OCI-LY3 (cell line): Measurements from ENCODE around the gene CNTRL.

Source experiments
- H2AFZ ChIP-seq: fragments of 200-600, 300-600 bp; shearing (Covaris generic); 2 replicates; pipeline ENCODE4 v1.6.0; 2014; ENCODE audit warnings: antibody characterized with exemption, low read depth, low read length
- H3K27ac ChIP-seq: fragments of 200-600, 300-600 bp; sonication (generic); 2 replicates; pipeline ENCODE4 v1.5.1; 2014; ENCODE audit warnings: mild to moderate bottlenecking, low read length, moderate library complexity, mixed read lengths
- H3K27me3 ChIP-seq: fragments of 200-600, 300-600 bp; sonication (generic); 2 replicates; pipeline ENCODE4 v1.6.1; 2014; ENCODE audit warnings: low read depth, low read length, mixed read lengths
- H3K36me3 ChIP-seq: fragments of 200-600, 300-600 bp; sonication (generic); replicated peaks from 2 replicates; pipeline ENCODE3; 2014; ENCODE audit warnings: low read depth, low read length, mixed read lengths
- H3K4me1 ChIP-seq: fragments of 300-600, 200-600 bp; sonication (generic); 2 replicates; pipeline ENCODE4 v1.6.1; 2014; ENCODE audit warnings: low read length, mixed read lengths
- H3K4me2 ChIP-seq: fragments of 200-600, 300-600 bp; sonication (generic); 2 replicates; pipeline ENCODE4 v1.6.1; 2014; ENCODE audit warnings: low read length, mixed read lengths
- H3K4me3 ChIP-seq: fragments of 300-600, 200-600 bp; sonication (generic); 2 replicates; pipeline ENCODE4 v1.5.1; 2014; ENCODE audit warnings: antibody characterized with exemption, mild to moderate bottlenecking, low read length, moderate library complexity
- H3K79me2 ChIP-seq: fragments of 300-600, 200-600 bp; shearing (Covaris generic); 2 replicates; pipeline ENCODE4 v1.6.1; 2014; ENCODE audit warnings: mild to moderate bottlenecking, low read length, mixed read lengths
- H3K9ac ChIP-seq: fragments of 300-600, 200-600 bp; shearing (Covaris generic); 2 replicates; pipeline ENCODE4 v1.6.0; 2014; ENCODE audit warnings: mild to moderate bottlenecking, low read length, moderate library complexity
- H3K9me3 ChIP-seq: fragments of 200-600, 300-600 bp; shearing (Covaris generic); 2 replicates; pipeline ENCODE4 v1.6.1; 2014; ENCODE audit warnings: low read length, mixed read lengths; ENCODE audit not compliant: insufficient read depth
- H4K20me1 ChIP-seq: fragments of 200-600, 300-600 bp; sonication (generic); 2 replicates; pipeline ENCODE4 v1.6.1; 2016; ENCODE audit warnings: low read length, mixed read lengths; ENCODE audit not compliant: insufficient read depth
- EZH2phosphoT487 ChIP-seq: fragments of 200-600 bp; shearing (Covaris generic); IDR thresholded peaks from 2 replicates; pipeline ENCODE4 v1.6.1; 2018; ENCODE audit warnings: antibody characterized with exemption, mixed run types, low read depth
- TF ChIP-seq, protein P1 (sequence below): fragments of 200-600, 300-600 bp; sonication (generic); IDR thresholded peaks from 2 replicates; pipeline ENCODE4 v1.5.1; 2014; ENCODE audit warnings: antibody characterized with exemption, low read length, low read depth

The CNTRL gene

DNA sequence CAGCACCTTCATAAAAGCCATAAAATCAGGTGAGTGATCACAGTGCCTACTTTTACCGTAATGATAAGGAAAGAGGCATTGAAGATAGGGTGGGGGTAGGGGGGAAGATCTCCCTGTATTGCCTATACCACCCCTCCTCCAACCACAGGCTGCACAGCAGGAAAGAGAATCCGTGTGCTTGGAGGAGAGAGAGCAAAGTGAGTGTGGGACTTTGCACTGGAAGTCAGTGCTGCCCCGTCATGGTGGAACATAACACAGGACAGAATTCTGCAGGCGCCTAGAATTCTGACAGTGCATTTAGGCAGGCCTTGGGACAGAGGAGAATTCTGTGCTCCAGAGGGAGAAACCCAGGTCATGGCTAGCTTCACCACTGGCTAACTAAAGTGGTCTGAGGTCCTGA is 21.2 kb upstream of the CNTRL start:
- Histone ChIP-seq H3K4me1 (no peaks in the 10 kb centered on the region), H3K27ac (no peak overlapping the region), H3K9me3 (no peaks in the 10 kb centered on the region), H3K27me3 (no peaks in the 10 kb centered on the region), H3K4me3 (no peak overlapping the region), H3K36me3 (no peaks in the 10 kb centered on the region), H3K79me2 (no peaks in the 10 kb centered on the region), H3K9ac (no peak overlapping the region), H3K4me2 (no peak overlapping the region), H2AFZ (no peak overlapping the region), H4K20me1 (no peaks in the 10 kb centered on the region)
- TF ChIP-seq, protein P1, sequence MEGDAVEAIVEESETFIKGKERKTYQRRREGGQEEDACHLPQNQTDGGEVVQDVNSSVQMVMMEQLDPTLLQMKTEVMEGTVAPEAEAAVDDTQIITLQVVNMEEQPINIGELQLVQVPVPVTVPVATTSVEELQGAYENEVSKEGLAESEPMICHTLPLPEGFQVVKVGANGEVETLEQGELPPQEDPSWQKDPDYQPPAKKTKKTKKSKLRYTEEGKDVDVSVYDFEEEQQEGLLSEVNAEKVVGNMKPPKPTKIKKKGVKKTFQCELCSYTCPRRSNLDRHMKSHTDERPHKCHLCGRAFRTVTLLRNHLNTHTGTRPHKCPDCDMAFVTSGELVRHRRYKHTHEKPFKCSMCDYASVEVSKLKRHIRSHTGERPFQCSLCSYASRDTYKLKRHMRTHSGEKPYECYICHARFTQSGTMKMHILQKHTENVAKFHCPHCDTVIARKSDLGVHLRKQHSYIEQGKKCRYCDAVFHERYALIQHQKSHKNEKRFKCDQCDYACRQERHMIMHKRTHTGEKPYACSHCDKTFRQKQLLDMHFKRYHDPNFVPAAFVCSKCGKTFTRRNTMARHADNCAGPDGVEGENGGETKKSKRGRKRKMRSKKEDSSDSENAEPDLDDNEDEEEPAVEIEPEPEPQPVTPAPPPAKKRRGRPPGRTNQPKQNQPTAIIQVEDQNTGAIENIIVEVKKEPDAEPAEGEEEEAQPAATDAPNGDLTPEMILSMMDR: no peak
- TF ChIP-seq EZH2phosphoT487: no peak

DNA sequence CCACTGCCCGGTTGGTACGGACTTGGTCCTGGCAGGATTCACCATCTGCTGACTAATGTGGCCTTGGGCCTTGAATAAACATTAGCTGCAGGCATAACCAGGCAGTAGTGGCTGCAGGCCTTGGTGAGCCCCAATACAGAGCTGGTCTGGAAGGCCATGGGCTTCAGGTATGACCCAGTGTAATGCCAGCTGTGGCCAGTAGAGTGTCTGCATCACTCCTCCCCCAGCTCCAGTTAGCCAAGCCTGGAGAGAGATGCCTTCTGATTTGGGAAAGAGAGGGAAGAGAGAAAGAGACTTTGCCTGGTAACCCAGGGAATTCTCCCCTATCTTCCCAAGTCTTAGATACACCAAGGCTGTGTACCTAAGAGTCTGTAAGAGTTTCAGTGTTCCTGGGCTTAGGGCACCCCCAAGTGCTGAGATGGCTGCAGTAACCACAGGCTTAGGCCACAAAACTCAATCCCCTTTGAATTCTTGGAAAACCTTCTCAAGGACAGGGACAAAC is 19.1 kb upstream of the CNTRL start:
- Histone ChIP-seq H3K27me3 (no peaks in the 10 kb centered on the region), H4K20me1 (no peaks in the 10 kb centered on the region), H3K79me2 (no peaks in the 10 kb centered on the region), H2AFZ (no peak overlapping the region), H3K4me1 (no peaks in the 10 kb centered on the region), H3K9ac (no peak overlapping the region), H3K4me2 (no peak overlapping the region), H3K4me3 (no peak overlapping the region), H3K36me3 (no peaks in the 10 kb centered on the region), H3K27ac (no peak overlapping the region), H3K9me3 (no peaks in the 10 kb centered on the region)
- TF ChIP-seq, protein P1: peak; percentile 64
- no peak for TF ChIP-seq EZH2phosphoT487

DNA sequence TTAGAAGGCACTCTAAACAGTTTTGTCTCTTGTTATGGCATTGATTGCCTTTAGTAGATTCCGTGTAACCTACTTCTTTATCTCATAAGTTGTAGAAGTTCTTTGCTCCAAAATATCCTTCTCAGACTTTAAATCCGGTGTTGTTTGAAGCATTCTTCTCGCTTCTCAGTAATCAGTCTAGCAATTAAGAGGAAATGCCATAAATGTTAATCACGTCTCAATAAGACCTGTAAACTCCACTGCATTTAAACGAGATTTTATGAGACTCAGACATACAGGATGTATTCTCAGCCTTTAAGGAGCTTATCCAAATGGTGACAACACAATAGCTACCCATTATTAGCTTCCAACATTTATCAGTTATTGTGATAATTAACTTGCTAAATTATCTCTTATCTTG is 16.9 kb upstream of the CNTRL start:
- H3K9me3 ChIP-seq: no peaks in the 10 kb centered on the region
- no peaks in the 10 kb centered on the region for H3K4me1 ChIP-seq
- H3K36me3 ChIP-seq: no peaks in the 10 kb centered on the region
- H3K4me3 ChIP-seq: no peak overlapping the region
- H4K20me1 ChIP-seq: no peaks in the 10 kb centered on the region
- H2AFZ ChIP-seq: no peak overlapping the region
- no peak overlapping the region for H3K27ac ChIP-seq
- TF ChIP-seq EZH2phosphoT487: no peak
- TF ChIP-seq, protein P1: no peak
- H3K27me3 ChIP-seq: no peaks in the 10 kb centered on the region
- no peaks in the 10 kb centered on the region for H3K79me2 ChIP-seq
- no peak overlapping the region for H3K9ac ChIP-seq
- H3K4me2 ChIP-seq: no peak overlapping the region

DNA sequence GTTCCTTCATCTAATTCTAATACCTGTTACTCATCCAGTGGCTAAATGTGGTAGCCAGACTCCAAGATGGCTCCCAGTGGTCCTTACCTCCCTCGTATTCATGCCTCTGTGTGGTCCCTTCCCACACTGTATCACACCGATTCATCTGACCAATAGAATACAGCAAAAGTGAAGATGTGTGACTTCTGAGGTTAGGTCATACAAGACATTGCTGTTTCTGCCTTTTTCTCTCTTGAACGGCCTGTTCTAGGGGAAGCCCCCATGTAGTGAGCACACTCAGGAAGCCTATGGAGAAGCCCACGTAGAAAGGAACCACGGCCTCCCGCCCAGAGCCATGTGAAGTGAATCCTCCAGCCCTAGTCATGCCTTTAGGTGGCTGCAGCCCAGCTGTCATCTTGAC is 15.2 kb upstream of the CNTRL start:
- H3K36me3 ChIP-seq: no peaks in the 10 kb centered on the region
- no peak overlapping the region for H3K27ac ChIP-seq
- no peaks in the 10 kb centered on the region for H4K20me1 ChIP-seq
- no peak overlapping the region for H3K4me2 ChIP-seq
- no peak overlapping the region for H3K4me3 ChIP-seq
- no peaks in the 10 kb centered on the region for H3K4me1 ChIP-seq
- H3K79me2 ChIP-seq: no peaks in the 10 kb centered on the region
- TF ChIP-seq, protein P1: no peak
- TF ChIP-seq EZH2phosphoT487: no peak
- H2AFZ ChIP-seq: no peak overlapping the region
- no peak overlapping the region for H3K9ac ChIP-seq
- no peaks in the 10 kb centered on the region for H3K9me3 ChIP-seq
- no peaks in the 10 kb centered on the region for H3K27me3 ChIP-seq
